AG09319 (cell line): ENCODE measurements around the gene GZMH.

Experiments used
- DNase-seq: peaks from one replicate; pipeline ENCODE4 v3.0.0-alpha.2; 2010; ENCODE audit warnings: low read depth; ENCODE audit errors: extremely low read depth
- CTCF ChIP-seq: IDR thresholded peaks from 2 replicates; pipeline ENCODE4 v1.5.1; 2011; ENCODE audit warnings: low read depth, mild to moderate bottlenecking, inconsistent platforms, low read length, moderate library complexity

The GZMH gene

GRCh38 chr14:24578558-24578957, 30.9 kb downstream of the GZMH start:
- TF ChIP-seq CTCF: no peak
- DNase-seq: no peak

GRCh38 chr14:24576771-24577170, 32.7 kb downstream of the GZMH start:
- TF ChIP-seq CTCF: no peak
- DNase-seq: no peak

- no peak for TF ChIP-seq CTCF
- DNase-seq: no peak
Observed at GRCh38 chr14:24576182-24576581, 33.3 kb downstream of the GZMH start, which contains the start of gene CTSG. CTSG (minus strand) TSS chr14:24576250; CDS start chr14:24576223, 27 bp downstream.

- no peak for DNase-seq
- no peak for TF ChIP-seq CTCF
Observed at GRCh38 chr14:24574206-24574774, 35.2 kb downstream of the GZMH start.

- TF ChIP-seq CTCF: no peak
- DNase-seq: no peak
Observed at GRCh38 chr14:24566318-24566717, 43.2 kb downstream of the GZMH start.

- DNase-seq: no peak
- TF ChIP-seq CTCF: no peak
Observed at GRCh38 chr14:24565766-24566165, 43.7 kb downstream of the GZMH start.

GRCh38 chr14:24563505-24563904, 46.0 kb downstream of the GZMH start:
- DNase-seq: no peak
- TF ChIP-seq CTCF: no peak
